ENCODE data around the gene PSMA6.

- TF ChIP-seq, protein P1, sequence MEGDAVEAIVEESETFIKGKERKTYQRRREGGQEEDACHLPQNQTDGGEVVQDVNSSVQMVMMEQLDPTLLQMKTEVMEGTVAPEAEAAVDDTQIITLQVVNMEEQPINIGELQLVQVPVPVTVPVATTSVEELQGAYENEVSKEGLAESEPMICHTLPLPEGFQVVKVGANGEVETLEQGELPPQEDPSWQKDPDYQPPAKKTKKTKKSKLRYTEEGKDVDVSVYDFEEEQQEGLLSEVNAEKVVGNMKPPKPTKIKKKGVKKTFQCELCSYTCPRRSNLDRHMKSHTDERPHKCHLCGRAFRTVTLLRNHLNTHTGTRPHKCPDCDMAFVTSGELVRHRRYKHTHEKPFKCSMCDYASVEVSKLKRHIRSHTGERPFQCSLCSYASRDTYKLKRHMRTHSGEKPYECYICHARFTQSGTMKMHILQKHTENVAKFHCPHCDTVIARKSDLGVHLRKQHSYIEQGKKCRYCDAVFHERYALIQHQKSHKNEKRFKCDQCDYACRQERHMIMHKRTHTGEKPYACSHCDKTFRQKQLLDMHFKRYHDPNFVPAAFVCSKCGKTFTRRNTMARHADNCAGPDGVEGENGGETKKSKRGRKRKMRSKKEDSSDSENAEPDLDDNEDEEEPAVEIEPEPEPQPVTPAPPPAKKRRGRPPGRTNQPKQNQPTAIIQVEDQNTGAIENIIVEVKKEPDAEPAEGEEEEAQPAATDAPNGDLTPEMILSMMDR (IDR thresholded peaks at IDR 0.05), result no peak
- TF ChIP-seq POLR2A (IDR thresholded peaks at IDR 0.05), result no peak
Measured at GRCh38 chr14:35258420-35258819, 33.8 kb upstream of the PSMA6 start.
